ENCODE data around the gene ZIC4.

DNA sequence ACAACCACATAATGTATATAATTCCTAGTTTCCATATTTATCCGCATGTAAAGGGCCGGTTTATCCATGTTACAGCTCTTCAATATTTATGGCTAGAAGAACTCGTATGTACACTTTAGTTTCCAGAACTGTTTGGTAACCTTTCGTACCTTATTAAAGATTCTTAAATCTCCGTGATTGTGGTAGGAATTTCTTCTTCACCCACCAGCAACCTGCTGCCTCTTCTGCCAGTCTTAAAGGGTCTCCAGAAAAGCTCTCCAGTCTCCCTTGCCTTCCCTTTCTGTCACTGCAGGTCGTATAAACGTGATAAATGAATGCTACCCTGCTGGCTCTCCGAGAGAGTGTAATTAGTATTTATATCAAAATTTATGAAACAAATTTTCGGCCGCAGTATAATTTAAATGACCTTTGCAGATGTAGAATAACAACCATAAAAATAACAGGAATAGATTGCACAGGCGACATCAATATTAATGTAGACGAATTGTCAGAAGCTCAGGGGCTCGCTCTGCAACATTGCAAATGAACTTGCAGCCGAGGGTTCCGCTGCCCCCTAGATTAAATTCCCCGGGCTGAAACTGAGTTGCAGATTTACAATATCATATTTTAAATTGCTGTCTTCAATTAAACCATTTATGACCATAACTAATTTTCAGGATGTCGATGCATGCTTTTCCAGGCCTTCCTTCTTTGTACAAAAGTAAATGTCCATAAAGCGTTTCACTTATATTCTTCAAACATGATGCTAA is 8.2 kb upstream of the ZIC4 start:
- TF ChIP-seq CTCF (conservative IDR thresholded peaks at IDR 0.05 in 1 of 2, IDR thresholded peaks at IDR 0.05 in 1 of 2; ENCODE audit: extremely low read depth in 1 of 2, insufficient read depth in 1 of 2, low read depth in 1 of 2, low read length in 2 of 2) (no peak), EZH2 (IDR thresholded peaks at IDR 0.05; ENCODE audit: borderline replicate concordance, low read length) (no peak)
